OCI-LY3 (cell line): ENCODE data around the gene PLAC9.
A peak's percentile ranks its signal among the peaks of the same experiment; 100 is the strongest.

ENCODE experiments used
- EZH2phosphoT487 ChIP-seq: fragments of 200-600 bp; shearing (Covaris generic); IDR thresholded peaks from 2 replicates; pipeline ENCODE4 v1.6.1; 2018; ENCODE audit warnings: antibody characterized with exemption, mixed run types, low read depth
- TF ChIP-seq, protein P1 (sequence below): fragments of 200-600, 300-600 bp; sonication (generic); IDR thresholded peaks from 2 replicates; pipeline ENCODE4 v1.5.1; 2014; ENCODE audit warnings: antibody characterized with exemption, low read length, low read depth

DNA sequence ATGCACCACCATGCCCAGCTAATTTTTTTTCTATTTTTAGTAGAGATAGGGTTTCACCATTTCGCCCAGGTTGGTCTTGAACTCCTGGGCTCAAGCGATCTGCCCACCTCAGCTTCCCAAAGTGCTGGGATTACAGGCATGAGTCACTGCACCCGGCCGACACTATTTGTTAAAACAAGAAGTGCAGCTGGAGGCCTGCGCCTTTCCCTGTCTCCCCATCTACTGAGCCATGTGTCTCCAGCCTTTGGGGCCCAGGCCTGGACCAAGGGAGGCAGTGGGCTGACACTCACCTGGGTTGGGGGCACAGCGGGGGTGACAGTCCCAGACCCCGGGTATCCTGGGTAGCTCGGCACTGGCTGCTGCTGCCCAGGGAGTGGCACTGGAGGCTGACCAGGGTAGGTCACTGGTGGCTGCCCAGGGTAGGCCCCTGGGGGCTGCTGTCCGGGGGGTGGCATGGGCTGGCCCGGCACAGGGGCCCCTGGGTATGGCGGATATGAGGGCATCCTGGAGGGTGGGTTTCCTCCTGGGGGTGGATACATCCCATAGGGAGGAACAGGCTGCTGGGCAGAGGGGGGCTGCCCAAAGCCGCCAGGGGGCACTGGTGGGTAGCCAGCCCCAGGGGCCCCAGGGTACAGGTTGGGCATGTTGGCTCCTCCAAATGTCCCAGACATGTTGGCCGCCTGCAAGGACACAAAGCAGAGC, 36.3 kb downstream of the PLAC9 start:
- TF ChIP-seq, protein P1, sequence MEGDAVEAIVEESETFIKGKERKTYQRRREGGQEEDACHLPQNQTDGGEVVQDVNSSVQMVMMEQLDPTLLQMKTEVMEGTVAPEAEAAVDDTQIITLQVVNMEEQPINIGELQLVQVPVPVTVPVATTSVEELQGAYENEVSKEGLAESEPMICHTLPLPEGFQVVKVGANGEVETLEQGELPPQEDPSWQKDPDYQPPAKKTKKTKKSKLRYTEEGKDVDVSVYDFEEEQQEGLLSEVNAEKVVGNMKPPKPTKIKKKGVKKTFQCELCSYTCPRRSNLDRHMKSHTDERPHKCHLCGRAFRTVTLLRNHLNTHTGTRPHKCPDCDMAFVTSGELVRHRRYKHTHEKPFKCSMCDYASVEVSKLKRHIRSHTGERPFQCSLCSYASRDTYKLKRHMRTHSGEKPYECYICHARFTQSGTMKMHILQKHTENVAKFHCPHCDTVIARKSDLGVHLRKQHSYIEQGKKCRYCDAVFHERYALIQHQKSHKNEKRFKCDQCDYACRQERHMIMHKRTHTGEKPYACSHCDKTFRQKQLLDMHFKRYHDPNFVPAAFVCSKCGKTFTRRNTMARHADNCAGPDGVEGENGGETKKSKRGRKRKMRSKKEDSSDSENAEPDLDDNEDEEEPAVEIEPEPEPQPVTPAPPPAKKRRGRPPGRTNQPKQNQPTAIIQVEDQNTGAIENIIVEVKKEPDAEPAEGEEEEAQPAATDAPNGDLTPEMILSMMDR: peak; percentile 48
- no peak for TF ChIP-seq EZH2phosphoT487
